Esophagus squamous epithelium (tissue), 5 donors: ENCODE data around the gene BRIP1. TPM values are rescaled to one million over a fixed set of nuclear protein-coding genes. Genes with fewer than 3 reads are reported as not detected.

Experiments
- DNase-seq: peaks from one replicate; lab custom pipeline; 2025; lab: John Stamatoyannopoulos, UW
- H3K27ac ChIP-seq, 4 donors: fragments of 200-600 bp; sonication (generic); one replicate each; pipeline ENCODE4 v1.5.1; 2016 to 2019; ENCODE audit warnings: mild to moderate bottlenecking in 1 of 4
- H3K27me3 ChIP-seq, 4 donors: fragments of 200-600 bp; sonication (generic); 1 replicate in 3 of 4; 2 replicates in 1 of 4; pipeline versions ENCODE4 v1.5.1 to v1.6.0; 2017 to 2021; ENCODE audit warnings: antibody characterized with exemption in 1 of 4
- H3K36me3 ChIP-seq, 3 donors: fragments of 200-600 bp; sonication (generic); one replicate each; pipeline ENCODE4 v1.5.1; 2016 to 2019
- H3K4me1 ChIP-seq, 3 donors: fragments of 200-600 bp; sonication (generic); one replicate each; pipeline ENCODE4 v1.5.1; 2017 to 2019
- H3K4me3 ChIP-seq, 4 donors: fragments of 200-600 bp; sonication (generic); 1 replicate in 3 of 4; 2 replicates in 1 of 4; pipeline ENCODE4 v1.5.1; 2016 to 2019; ENCODE audit warnings: mild to moderate bottlenecking in 2 of 4, moderate library complexity in 1 of 4
- H3K9me3 ChIP-seq, 3 donors: fragments of 200-600 bp; sonication (generic); one replicate each; pipeline ENCODE4 v1.5.1; 2016 to 2019
- POLR2A ChIP-seq, 4 donors: fragments of 450-650 bp; IDR thresholded peaks; one replicate each; pipeline ENCODE4 v1.6.1; 2017; ENCODE audit warnings: antibody characterized with exemption in 4 of 4, mild to moderate bottlenecking in 4 of 4, moderate library complexity in 3 of 4
- WGBS, 2 donors: methylation state at CpG; one replicate each; pipeline ENCODE4 v1.1.5; 2018; 5-methylcytosine and 5-hydroxymethylcytosine counted together
- intact Hi-C: fragments of 100-400 bp; cut with DNase I; formaldehyde crosslinking; loops from one replicate; pipeline ENCODE4 v1.15.0; 2022
- total RNA-seq, 4 donors: library from RNA; depleted of rRNA; stranded (reverse); fragments of >200 nt; gene quantifications; one replicate each; pipeline ENCODE4 v1.1.0, GENCODE V29; 2016
- TF ChIP-seq, protein P1 (sequence below), 6 experiments: fragments of 450-650 bp in 4 of 6; fragments of 200-600 bp in 2 of 6; sonication (generic) in 2 of 6; IDR thresholded peaks; one replicate each; pipeline ENCODE4 v1.5.1; 2016 to 2019; ENCODE audit warnings: antibody characterized with exemption in 6 of 6, mild to moderate bottlenecking in 4 of 6, moderate library complexity in 4 of 6
- donor health status: DM: yes; HTN: yes; CAD: no.

BRIP1 gene
- total RNA-seq, 4 donors from 2014 or later, result 1.6 to 7.0 (median 3.2) TPM

GRCh38 chr17:61737820-61738219 lies 125.5 kb downstream of the BRIP1 start:
- peaks cover 0 to 7% (median 0%) of the 10 kb centered on the region in 3 donors for H3K9me3 ChIP-seq
- 87 to 91% methylated on average over 4 of the region's 4 CpGs for WGBS, 2 donors
- no peak for TF ChIP-seq POLR2A (IDR thresholded peaks at IDR 0.05)
- TF ChIP-seq, protein P1, sequence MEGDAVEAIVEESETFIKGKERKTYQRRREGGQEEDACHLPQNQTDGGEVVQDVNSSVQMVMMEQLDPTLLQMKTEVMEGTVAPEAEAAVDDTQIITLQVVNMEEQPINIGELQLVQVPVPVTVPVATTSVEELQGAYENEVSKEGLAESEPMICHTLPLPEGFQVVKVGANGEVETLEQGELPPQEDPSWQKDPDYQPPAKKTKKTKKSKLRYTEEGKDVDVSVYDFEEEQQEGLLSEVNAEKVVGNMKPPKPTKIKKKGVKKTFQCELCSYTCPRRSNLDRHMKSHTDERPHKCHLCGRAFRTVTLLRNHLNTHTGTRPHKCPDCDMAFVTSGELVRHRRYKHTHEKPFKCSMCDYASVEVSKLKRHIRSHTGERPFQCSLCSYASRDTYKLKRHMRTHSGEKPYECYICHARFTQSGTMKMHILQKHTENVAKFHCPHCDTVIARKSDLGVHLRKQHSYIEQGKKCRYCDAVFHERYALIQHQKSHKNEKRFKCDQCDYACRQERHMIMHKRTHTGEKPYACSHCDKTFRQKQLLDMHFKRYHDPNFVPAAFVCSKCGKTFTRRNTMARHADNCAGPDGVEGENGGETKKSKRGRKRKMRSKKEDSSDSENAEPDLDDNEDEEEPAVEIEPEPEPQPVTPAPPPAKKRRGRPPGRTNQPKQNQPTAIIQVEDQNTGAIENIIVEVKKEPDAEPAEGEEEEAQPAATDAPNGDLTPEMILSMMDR (IDR thresholded peaks at IDR 0.05), result no peak
- no peaks in the 10 kb centered on the region for H3K4me1 ChIP-seq
- H3K27ac ChIP-seq, result no peak overlapping the region
- no peak overlapping the region for H3K4me3 ChIP-seq
- H3K36me3 ChIP-seq, result peaks cover 0 to 15% (median 0%) of the 10 kb centered on the region in 3 donors
- no peak for DNase-seq
- H3K27me3 ChIP-seq, result no peaks in the 10 kb centered on the region
- intact Hi-C loops, result no loop called here

DNA sequence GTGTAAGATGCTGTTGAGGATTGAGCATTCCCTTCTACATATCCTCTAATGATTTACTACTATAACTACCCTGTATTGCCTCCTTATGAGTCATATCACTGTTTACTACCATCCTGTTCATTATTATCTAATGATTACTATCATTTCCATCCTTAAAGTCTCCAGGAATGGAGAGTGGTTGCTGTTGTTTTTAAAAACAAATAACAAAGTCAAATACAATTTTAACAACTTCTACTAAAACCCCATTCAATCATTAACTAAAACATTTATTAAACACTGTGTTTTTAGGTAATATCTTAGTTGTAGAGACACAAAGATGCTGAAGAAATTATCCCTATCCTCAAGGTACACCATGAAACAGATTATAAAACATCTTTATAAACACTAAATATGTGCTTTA lies 126.9 kb downstream of the BRIP1 start:
- intact Hi-C loops, result no loop called here
- Histone ChIP-seq H3K4me1 (no peaks in the 10 kb centered on the region), H3K36me3 (peaks cover 0 to 10% (median 0%) of the 10 kb centered on the region in 3 donors), H3K4me3 (no peak overlapping the region), H3K27me3 (no peaks in the 10 kb centered on the region), H3K27ac (no peak overlapping the region), H3K9me3 (peaks cover 0 to under 1% (median 0%) of the 10 kb centered on the region in 3 donors)
- TF ChIP-seq, protein P1 (IDR thresholded peaks at IDR 0.05), result no peak
- TF ChIP-seq POLR2A (IDR thresholded peaks at IDR 0.05), result no peak
- DNase-seq, result no peak

DNA sequence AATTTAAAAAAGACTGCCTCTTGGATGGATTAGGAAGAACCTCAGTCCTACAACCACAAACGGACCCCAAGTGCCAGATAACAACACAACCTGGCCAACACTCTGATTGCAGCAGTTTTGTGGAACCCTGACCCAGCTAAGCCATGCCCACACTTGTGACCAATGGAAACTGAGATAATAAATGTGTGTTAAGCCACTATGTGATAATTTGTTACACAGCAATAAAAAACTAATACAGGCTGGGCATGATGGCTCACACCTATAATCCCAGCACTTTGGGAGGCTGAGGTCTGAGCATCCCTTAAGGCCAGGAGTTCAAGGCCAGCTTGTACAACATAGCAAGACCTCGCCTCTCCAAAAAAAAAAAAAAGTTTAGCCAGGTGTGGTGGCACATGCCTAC lies 127.5 kb downstream of the BRIP1 start:
- no peak overlapping the region for H3K4me3 ChIP-seq
- H3K27me3 ChIP-seq, result no peaks in the 10 kb centered on the region
- TF ChIP-seq, protein P1 (IDR thresholded peaks at IDR 0.05), result no peak
- TF ChIP-seq POLR2A (IDR thresholded peaks at IDR 0.05), result no peak
- DNase-seq, result no peak
- no peaks in the 10 kb centered on the region for H3K9me3 ChIP-seq
- no peak overlapping the region for H3K27ac ChIP-seq
- intact Hi-C loops, result no loop called here
- H3K4me1 ChIP-seq, result no peaks in the 10 kb centered on the region
- WGBS, 2 donors, result 88 to 91% methylated on average over 1 to 2 of the region's 2 CpGs
- peaks cover 0 to 9% (median 0%) of the 10 kb centered on the region in 3 donors for H3K36me3 ChIP-seq

DNA sequence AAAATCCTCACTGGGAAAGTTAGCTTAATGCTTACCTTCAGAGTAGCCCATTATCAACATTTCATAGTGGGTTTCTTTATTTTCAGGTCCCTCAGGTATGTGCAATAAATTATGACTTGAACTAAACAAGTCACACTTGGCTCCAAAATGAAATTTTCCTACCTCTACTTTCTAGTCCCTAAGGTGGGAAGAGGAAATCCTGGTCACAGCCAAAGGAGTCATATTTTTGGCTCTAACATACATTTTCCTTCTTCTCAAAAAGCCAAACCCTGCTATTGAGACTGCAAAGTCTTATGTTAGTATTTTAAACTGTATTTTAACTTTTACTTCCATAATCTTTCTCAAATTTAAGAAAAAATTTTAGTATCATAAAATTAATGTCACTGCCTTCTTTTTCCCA lies 128.9 kb downstream of the BRIP1 start:
- Histone ChIP-seq H3K4me3 (no peak overlapping the region), H3K27ac (no peak overlapping the region), H3K9me3 (no peaks in the 10 kb centered on the region), H3K4me1 (no peaks in the 10 kb centered on the region), H3K27me3 (no peaks in the 10 kb centered on the region), H3K36me3 (peaks cover 0 to 9% (median 0%) of the 10 kb centered on the region in 3 donors)
- no peak for DNase-seq
- intact Hi-C loops, result no loop called here
- TF ChIP-seq POLR2A (IDR thresholded peaks at IDR 0.05), result no peak
- TF ChIP-seq, protein P1 (IDR thresholded peaks at IDR 0.05), result no peak

- Histone ChIP-seq H3K27me3 (no peaks in the 10 kb centered on the region), H3K9me3 (no peaks in the 10 kb centered on the region), H3K27ac (no peak overlapping the region), H3K36me3 (peaks cover 0 to 9% (median 0%) of the 10 kb centered on the region in 3 donors), H3K4me3 (no peak overlapping the region), H3K4me1 (no peaks in the 10 kb centered on the region)
- TF ChIP-seq, protein P1 (IDR thresholded peaks at IDR 0.05), result no peak
- no peak for TF ChIP-seq POLR2A (IDR thresholded peaks at IDR 0.05)
- WGBS, 2 donors, result 83 to 90% methylated on average over 3 of the region's 3 CpGs
- intact Hi-C loops, result no loop called here
- DNase-seq, result no peak
These were observed 129.3 kb downstream of the BRIP1 start for GRCh38 chr17:61734012-61734411.
